Activated effector memory CD4-positive, alpha-beta T cell treated with anti-CD3 and anti-CD28 coated beads, Interleukin-2, amount 50 U/mL, for 16 hours (primary cell): Measurements from ENCODE around the gene VPS33A.
A peak's percentile ranks its signal among the peaks of the same experiment; 100 is the strongest.
"Not testable (repeated sequence)": the region's sequence is repeated elsewhere in the genome, so short reads cannot be mapped to it uniquely, and the experiment has no call there.

Experiments used
- DNase-seq: peaks from one replicate; pipeline ENCODE4 v3.0.0-alpha.2; 2020

Gene VPS33A

GRCh38 chr12:122266230-122266901, at the start of gene VPS33A:
Gene VPS33A (minus strand): TSS chr12:122266494. CDS start chr12:122266408, 86 bp downstream.
- DNase-seq = peak; percentile 97

- no peak for DNase-seq
Measured at GRCh38 chr12:122312926-122313325, 46.6 kb upstream of the VPS33A start.

DNA sequence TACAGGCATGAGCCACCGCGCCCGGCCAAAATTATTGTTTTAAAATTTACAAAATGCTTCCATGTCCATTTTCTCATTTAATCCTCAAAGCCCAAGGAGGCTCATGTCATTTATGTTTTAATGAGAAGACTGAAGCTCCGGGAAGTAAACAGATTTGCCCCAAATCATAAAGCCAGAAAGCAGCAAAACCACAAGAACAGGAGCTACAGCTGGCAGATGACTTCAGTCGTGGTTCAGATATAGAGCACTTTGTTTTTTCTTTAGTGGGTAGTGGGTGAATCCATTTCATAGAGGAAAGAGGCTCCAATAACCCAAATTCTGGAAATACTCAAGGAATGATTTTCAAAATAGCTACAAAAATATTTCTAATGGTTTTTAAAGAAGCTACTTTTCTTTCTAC, 45.4 kb upstream of the VPS33A start:
- no peak for DNase-seq

DNA sequence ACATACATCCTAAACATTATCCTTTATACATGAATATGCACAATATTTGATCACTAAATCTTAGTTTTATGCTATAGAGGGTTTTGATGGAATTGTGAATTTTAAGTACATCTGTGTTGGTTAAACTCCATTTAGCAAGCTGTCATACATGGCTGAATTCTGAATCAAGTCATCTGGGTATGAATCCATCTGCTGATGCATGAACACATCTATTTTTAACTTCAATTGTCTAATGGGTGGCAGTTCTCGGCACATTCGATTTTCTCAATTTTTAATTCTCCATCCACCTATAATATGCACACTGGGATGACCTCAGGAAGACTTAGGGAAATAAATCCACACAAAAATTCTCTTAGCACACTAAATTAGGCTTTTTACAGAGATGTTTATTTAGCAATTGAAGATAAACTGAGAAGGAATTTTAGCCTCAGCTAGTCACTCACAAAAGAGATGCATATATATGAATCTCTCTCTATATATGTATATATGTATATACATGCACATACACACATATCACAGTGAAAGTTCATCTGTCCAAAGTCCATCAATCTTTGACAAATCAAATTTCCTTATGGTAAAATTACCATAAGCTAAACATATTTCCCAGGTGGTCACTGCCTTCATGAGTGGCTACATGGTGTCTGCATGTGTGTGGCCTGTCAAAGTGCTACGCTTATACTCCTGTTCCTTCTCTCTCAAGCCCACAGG, 44.5 kb upstream of the VPS33A start:
- DNase-seq = no peak

- DNase-seq = no peak
Measured at GRCh38 chr12:122309564-122310121, 43.3 kb upstream of the VPS33A start.

GRCh38 chr12:122308811-122309210, 42.5 kb upstream of the VPS33A start:
- no peak for DNase-seq

GRCh38 chr12:122306407-122306806, 40.1 kb upstream of the VPS33A start:
- no peak for DNase-seq

DNA sequence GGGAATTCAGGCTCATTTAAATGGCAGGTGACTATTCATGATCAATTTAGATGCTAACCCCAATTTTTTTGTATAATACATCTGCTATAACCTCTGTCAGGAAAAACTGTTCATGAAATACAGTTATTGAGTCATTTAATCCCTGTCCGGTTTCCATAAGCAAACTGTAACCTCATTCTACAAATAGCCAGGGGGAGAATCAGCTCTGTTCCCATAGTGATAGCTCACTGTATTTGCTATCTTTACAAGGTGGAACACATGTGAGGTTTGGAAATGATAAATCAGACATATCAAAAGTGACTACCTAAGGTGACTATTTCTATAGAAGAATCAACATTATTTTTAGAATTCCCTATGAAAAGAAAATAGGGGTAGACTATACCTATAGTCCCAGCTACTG, 38.6 kb upstream of the VPS33A start:
- no peak for DNase-seq

- DNase-seq = no peak
Measured at GRCh38 chr12:122303068-122303467, 36.8 kb upstream of the VPS33A start.

DNA sequence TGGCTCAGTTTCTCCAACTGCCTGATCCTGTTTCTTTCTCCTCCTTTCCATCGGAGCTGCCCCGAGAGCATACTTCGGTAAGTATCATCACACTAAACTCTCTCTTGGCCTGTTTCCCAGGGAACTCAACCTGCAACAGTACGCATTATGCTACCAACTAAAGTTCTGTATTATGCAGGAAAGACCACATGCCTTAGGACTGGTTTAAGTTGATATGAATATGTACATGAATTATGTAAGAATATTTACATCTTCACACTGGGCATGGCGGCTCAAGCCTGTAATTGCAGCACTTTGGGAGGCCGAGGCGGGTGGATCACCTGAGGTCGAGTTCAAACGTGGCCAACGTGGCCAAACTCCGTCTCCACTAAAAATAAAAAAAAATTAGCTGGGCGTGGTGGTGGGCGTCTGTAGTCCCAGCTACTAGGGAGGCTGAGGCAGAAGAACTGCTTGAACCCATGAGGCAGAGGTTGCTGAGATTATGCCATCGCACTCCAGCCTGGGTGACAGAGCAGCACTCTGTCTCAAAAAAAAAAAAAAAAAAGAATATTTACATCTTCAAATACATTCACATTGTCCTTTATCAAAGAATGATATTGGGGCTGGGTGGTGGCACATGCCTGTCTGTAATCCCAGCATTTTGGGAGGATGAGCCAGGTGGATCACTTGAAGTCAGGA, 31.9 kb upstream of the VPS33A start:
- no peak for DNase-seq

- no peak for DNase-seq
Measured at GRCh38 chr12:122297494-122297893, 31.2 kb upstream of the VPS33A start.

GRCh38 chr12:122295877-122296276, 29.6 kb upstream of the VPS33A start:
- no peak for DNase-seq

DNA sequence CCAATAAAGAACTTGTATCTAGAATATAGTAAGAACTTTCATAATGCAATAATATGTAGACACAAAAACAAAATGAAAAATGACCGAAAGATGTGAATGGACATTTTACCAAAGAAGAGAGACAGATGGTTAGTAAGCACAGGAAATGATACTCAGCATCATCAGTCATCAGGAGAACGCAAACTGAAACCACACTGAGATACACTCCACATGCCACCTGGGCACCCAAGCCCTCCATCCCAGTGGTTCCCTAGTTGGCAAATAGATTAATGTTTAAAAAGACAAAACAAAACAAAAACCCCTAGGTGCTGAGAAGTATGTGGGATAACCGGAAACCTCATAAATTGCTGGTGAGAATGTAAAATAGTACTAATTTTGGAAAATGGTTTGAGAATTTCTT, 26.8 kb upstream of the VPS33A start:
- no peak for DNase-seq

DNA sequence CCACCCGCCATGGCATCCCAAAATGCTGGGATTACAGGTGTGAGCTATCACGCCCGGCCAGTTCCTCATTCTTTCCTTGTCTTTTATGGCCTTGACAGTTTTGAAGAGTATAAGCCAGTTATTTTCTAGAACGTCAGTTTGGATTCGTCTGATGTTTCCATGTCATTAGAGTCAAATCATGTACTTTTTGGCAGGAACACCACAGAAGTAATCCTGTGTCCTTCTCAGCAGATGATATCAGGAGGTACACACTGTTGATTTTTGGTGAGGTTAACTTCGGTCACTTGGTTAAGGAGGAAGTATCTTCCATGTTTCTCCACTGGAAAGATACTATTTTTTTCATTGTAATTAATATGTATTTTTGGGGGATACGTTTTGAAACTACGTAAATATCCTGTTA, 25.1 kb upstream of the VPS33A start:
- DNase-seq = no peak

- no peak for DNase-seq
Measured at GRCh38 chr12:122283680-122284079, 17.4 kb upstream of the VPS33A start.

GRCh38 chr12:122282061-122282460, 15.8 kb upstream of the VPS33A start:
- no peak for DNase-seq

GRCh38 chr12:122276242-122276641, 9.9 kb upstream of the VPS33A start:
- DNase-seq = no peak

- DNase-seq = no peak
Measured at GRCh38 chr12:122275459-122275858, 9.2 kb upstream of the VPS33A start.

- DNase-seq = peak; percentile 84
Measured at GRCh38 chr12:122265886-122266229, 436 bp downstream of the VPS33A start.

DNA sequence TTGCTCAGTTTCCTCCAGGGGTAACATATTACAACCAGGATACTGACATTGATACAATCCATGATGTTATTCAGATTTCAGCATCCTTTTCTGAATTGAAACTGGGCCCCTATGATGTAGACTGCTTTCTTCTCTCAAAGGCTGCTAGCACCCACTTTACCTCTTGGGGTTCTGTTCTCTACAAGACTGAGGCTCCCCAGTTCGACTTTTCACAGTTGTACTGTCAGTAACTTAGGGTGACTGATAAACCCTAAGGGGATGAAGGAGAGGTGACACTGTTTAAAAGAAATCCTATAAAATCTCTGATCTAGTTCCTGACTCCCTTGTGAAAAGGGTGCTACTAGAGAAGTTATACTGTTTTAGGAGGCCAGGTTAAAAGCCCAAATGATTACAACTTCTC, 818 bp downstream of the VPS33A start:
- no peak for DNase-seq

DNA sequence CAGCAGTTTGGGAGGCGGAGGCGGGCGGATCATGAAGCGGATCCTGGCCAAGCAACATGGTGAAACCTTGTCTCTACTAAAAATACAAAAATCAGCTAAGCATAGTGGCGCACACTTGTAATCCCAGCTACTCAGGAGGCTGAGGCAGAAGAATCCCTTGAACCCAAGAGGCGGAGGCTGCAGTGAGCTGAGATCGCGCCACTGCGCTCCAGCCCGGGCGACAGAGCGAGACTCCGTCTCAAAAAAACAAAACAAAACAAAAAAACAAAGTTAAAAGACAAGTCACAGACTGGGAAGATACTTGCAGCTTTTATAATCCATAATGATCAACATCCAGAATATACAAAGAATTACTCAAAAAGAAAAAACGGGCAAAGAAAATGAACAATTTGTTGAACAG, 5.6 kb downstream of the VPS33A start:
- not testable (repeated sequence) for DNase-seq

DNA sequence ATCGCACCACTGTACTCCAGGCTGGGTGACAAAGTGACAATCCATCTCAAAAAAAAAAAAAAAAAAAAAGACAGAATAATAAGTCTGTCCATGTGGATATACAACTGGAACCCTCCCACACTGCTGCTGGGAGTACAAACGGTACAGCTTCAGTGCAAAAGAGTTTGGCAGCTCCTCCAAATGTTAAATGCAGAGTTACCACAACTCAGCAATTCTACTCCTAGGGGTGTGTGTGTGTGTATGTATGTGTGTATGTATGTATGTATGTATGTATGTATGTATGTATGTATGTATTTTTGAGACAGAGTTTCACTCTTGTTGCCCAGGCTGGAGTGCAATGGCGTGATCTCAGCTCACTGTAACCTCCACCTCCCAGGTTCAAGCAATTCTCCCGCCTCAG, 7.4 kb downstream of the VPS33A start:
- not testable (repeated sequence) for DNase-seq

DNA sequence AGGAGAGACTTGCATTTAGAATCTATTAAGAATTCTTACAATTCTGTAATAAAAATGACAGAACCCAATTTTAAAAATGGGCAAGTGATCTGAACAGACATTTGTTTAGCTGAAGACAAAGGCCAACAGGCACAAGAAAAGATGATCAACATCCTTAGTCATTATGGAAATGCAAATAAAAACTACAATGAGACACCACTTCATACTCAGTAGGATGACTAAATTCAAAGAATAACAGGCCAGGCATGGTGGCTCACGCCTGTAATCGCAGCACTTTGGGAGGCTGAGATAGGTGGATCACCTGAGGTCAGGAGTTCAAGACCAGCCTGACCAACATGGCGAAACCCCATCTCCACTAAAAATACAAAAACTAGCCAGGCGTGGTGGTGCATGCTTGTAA, 7.8 kb downstream of the VPS33A start:
- not testable (repeated sequence) for DNase-seq

DNA sequence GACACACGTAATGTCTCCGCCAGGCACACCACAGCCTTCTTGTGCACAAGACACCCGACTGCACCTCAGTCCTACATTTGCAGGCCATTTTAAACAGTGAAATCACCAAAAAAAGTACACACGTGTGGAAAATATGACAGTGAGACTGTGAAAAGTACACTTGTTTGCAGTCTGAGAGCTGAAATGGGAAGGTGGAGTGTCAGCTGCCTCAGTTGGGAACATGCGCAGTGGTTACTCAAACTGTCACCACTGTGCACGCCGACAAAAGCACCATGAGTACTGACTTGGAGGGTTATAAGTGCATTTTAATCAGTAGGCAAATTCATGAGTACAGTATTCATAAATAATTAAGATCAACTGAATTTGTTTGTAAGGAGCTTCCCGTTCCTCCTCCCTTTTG, 15.8 kb downstream of the VPS33A start:
- no peak for DNase-seq
